SH-SY5Y (cell line): ENCODE results near the gene POU2F3.

Experiments used
- GATA2 ChIP-seq: IDR thresholded peaks from 2 replicates; pipeline ENCODE4 v1.6.1; 2011; ENCODE audit warnings: mild to moderate bottlenecking, low read depth, low read length
- GATA3 ChIP-seq: IDR thresholded peaks from 2 replicates; pipeline ENCODE4 v1.6.1; 2011; ENCODE audit warnings: low read depth, mild to moderate bottlenecking, low read length, moderate library complexity

GRCh38 chr11:120343429-120343828 is 103.5 kb downstream of the POU2F3 start:
- TF ChIP-seq GATA2 (no peak), GATA3 (no peak)
